HEK293 (cell line): Measurements from ENCODE around the gene EVA1B.

ENCODE experiments used
- CTCF ChIA-PET: fragments of 350-600 bp; formaldehyde crosslinking; extraction: SDS; loops from one replicate; lab custom pipeline; 2021; ENCODE audit warnings: antibody characterized with exemption; lab: Yijun Ruan, JAX
- POLR2A ChIA-PET: fragments of 300-600 bp; formaldehyde crosslinking; extraction: SDS; loops from one replicate; lab custom pipeline; 2020; ENCODE audit warnings: antibody characterized with exemption, inconsistent platforms; lab: Yijun Ruan, JAX
- H3K27ac ChIP-seq: fragments of 200-500 bp; sonication (Bioruptor generic); 2 replicates; pipeline ENCODE4 v1.5.1; 2014; ENCODE audit warnings: low read depth, low read length, control low read depth, inconsistent platforms; ENCODE audit errors: extremely low read depth
- H3K36me3 ChIP-seq, 2 experiments: fragments of 200-500 bp in 1 of 2; sonication (Bioruptor generic) in 1 of 2; 1 replicate in 1 of 2; 2 replicates in 1 of 2; pipeline ENCODE4 v1.5.1; 2014 to 2017; ENCODE audit warnings: inconsistent platforms in 2 of 2, low read length in 2 of 2; ENCODE audit not compliant: control insufficient read depth in 2 of 2, insufficient read depth in 1 of 2
- H3K4me1 ChIP-seq: fragments of 200-500 bp; sonication (Bioruptor generic); 2 replicates; pipeline ENCODE4 v1.5.1; 2014; ENCODE audit warnings: mild to moderate bottlenecking, low read length, inconsistent platforms; ENCODE audit not compliant: control insufficient read depth, insufficient read depth
- H3K4me3 ChIP-seq: 2 replicates; pipeline ENCODE4 v1.5.1; 2011; ENCODE audit warnings: low read depth, mild to moderate bottlenecking, control low read depth, low read length, moderate library complexity
- H3K9me3 ChIP-seq: fragments of 200-500 bp; sonication (Bioruptor generic); 2 replicates; pipeline ENCODE4 v1.5.1; 2014; ENCODE audit warnings: low read depth, low read length, inconsistent platforms; ENCODE audit not compliant: control insufficient read depth, insufficient read depth
- BCL6B ChIP-seq: fragments of 450-650 bp; formaldehyde crosslinking; IDR thresholded peaks from 2 replicates; pipeline ENCODE4 v1.5.1; 2017; ENCODE audit warnings: missing biosample characterization, missing genetic modification characterization
- EGR2 ChIP-seq: fragments of 450-650 bp; formaldehyde crosslinking; IDR thresholded peaks from 2 replicates; pipeline ENCODE4 v1.5.1; 2016; ENCODE audit warnings: low read depth, missing biosample characterization, missing genetic modification characterization
- FEZF1 ChIP-seq: fragments of 450-650 bp; formaldehyde crosslinking; IDR thresholded peaks from 2 replicates; pipeline ENCODE4 v1.5.1; 2016; ENCODE audit warnings: missing biosample characterization, missing genetic modification characterization
- GLIS2 ChIP-seq: fragments of 450-650 bp; formaldehyde crosslinking; IDR thresholded peaks from 2 replicates; pipeline ENCODE4 v1.5.1; 2016; ENCODE audit warnings: missing biosample characterization, missing genetic modification characterization
- MYNN ChIP-seq: fragments of 450-650 bp; formaldehyde crosslinking; IDR thresholded peaks from 2 replicates; pipeline ENCODE4 v1.5.1; 2016; ENCODE audit warnings: missing biosample characterization, missing genetic modification characterization, borderline replicate concordance
- PBX3 ChIP-seq: sonication (generic); formaldehyde crosslinking; IDR thresholded peaks from 2 replicates; pipeline ENCODE4 v1.8.1; 2022; ENCODE audit warnings: mild to moderate bottlenecking, moderate library complexity, missing genetic modification reagents
- ZFP41 ChIP-seq: fragments of 450-650 bp; formaldehyde crosslinking; IDR thresholded peaks from 2 replicates; pipeline ENCODE4 v1.5.1; 2016; ENCODE audit warnings: missing biosample characterization, missing genetic modification characterization, borderline replicate concordance
- ZNF362 ChIP-seq: fragments of 450-650 bp; formaldehyde crosslinking; IDR thresholded peaks from 2 replicates; pipeline ENCODE4 v1.5.1; 2016; ENCODE audit warnings: missing biosample characterization, missing genetic modification characterization
- ZNF394 ChIP-seq: fragments of 450-650 bp; formaldehyde crosslinking; IDR thresholded peaks from 2 replicates; pipeline ENCODE4 v1.5.1; 2016; ENCODE audit warnings: missing biosample characterization, missing genetic modification characterization, mild to moderate bottlenecking, moderate library complexity, borderline replicate concordance
- ZNF510 ChIP-seq: fragments of 450-650 bp; formaldehyde crosslinking; IDR thresholded peaks from 2 replicates; pipeline ENCODE4 v1.5.1; 2018; ENCODE audit warnings: mild to moderate bottlenecking, missing genetic modification characterization, missing biosample characterization; ENCODE audit not compliant: insufficient replicate concordance
- ZNF555 ChIP-seq: fragments of 450-650 bp; formaldehyde crosslinking; conservative IDR thresholded peaks from 2 replicates; pipeline ENCODE4 v1.5.1; 2017; ENCODE audit warnings: missing biosample characterization, mild to moderate bottlenecking, missing genetic modification characterization, inconsistent platforms
- ZNF626 ChIP-seq: fragments of 450-650 bp; sonication (Bioruptor Pico); formaldehyde crosslinking; IDR thresholded peaks from 2 replicates; pipeline ENCODE4 v1.5.1; 2018; ENCODE audit warnings: missing biosample characterization, missing genetic modification characterization, inconsistent platforms
- ZNF645 ChIP-seq: fragments of 450-650 bp; formaldehyde crosslinking; IDR thresholded peaks from 2 replicates; pipeline ENCODE4; 2016; ENCODE audit warnings: missing biosample characterization, missing genetic modification characterization
- ZNF707 ChIP-seq: fragments of 450-650 bp; formaldehyde crosslinking; IDR thresholded peaks from 2 replicates; pipeline ENCODE4 v1.5.1; 2016; ENCODE audit warnings: missing biosample characterization, missing genetic modification characterization
- ZNF747 ChIP-seq: fragments of 450-650 bp; formaldehyde crosslinking; IDR thresholded peaks from 2 replicates; pipeline ENCODE4 v1.5.1; 2016; ENCODE audit warnings: missing biosample characterization, missing genetic modification characterization
- ZNF777 ChIP-seq: fragments of 450-650 bp; formaldehyde crosslinking; IDR thresholded peaks from 2 replicates; pipeline ENCODE4 v1.5.1; 2017; ENCODE audit warnings: missing biosample characterization, missing genetic modification characterization, borderline replicate concordance
- ZSCAN18 ChIP-seq: fragments of 450-650 bp; formaldehyde crosslinking; IDR thresholded peaks from 2 replicates; pipeline ENCODE4 v1.5.1; 2016; ENCODE audit warnings: missing biosample characterization, missing genetic modification characterization

EVA1B gene

GRCh38 chr1:36367798-36368197 lies 44.4 kb upstream of the EVA1B start:
- Histone ChIP-seq H3K4me3 (no peak overlapping the region), H3K4me1 (0 out of 2 replicates have a peak, but pooled peaks cover 2% of the 10 kb centered on the region), H3K36me3 (peaks cover 0 to 22% of the 10 kb centered on the region in 2 experiments; a peak in 2 of 3 replicates), H3K27ac (no peak overlapping the region), H3K9me3 (no peaks in the 10 kb centered on the region)
- TF ChIP-seq ZFP41 (tag by site-specific recombination) = no peak
- TF ChIP-seq EGR2 (tag by site-specific recombination) = peak; percentile 28; the same call in 1 of the 2 replicates
- ChIA-PET CTCF (interaction anchor here (0.9 to 3.8 kb wide), 19 partner anchors 11 to 218 kb away, joined by 3 to 23 read pairs (median 6); partner anchors contain the start of genes EVA1B, LSM10, STK40 and TRAPPC3), POLR2A (interaction anchor here (0.9 kb wide), 1 partner anchor 17 kb away, joined by 3 read pairs; no protein-coding TSS in a partner anchor)

- ChIA-PET CTCF (interaction anchor here (0.6 to 3.8 kb wide), 4 partner anchors 20 to 218 kb away, joined by 3 to 23 read pairs (median 20); partner anchors contain the start of gene TRAPPC3), POLR2A (interaction anchor here (0.7 to 1.2 kb wide), 2 partner anchors 19 to 48 kb away, joined by 3 to 4 read pairs; no protein-coding TSS in a partner anchor)
- Histone ChIP-seq H3K4me1 (0 out of 2 replicates have a peak, but pooled peaks cover 2% of the 10 kb centered on the region), H3K9me3 (no peaks in the 10 kb centered on the region), H3K4me3 (no peak overlapping the region), H3K27ac (no peak overlapping the region), H3K36me3 (peaks cover 0 to 28% of the 10 kb centered on the region in 2 experiments; a peak in 2 of 3 replicates)
- no peak for TF ChIP-seq BCL6B (tag by site-specific recombination)
- TF ChIP-seq, all 188 proteins: peak for 0
These were observed 43.6 kb upstream of the EVA1B start for GRCh38 chr1:36367066-36367465.

- Histone ChIP-seq H3K36me3 (peaks cover 0 to 34% of the 10 kb centered on the region in 2 experiments; a peak in 2 of 3 replicates), H3K27ac (no peak overlapping the region), H3K4me1 (0 out of 2 replicates have a peak, but pooled peaks cover 2% of the 10 kb centered on the region), H3K4me3 (no peak overlapping the region), H3K9me3 (no peaks in the 10 kb centered on the region)
- ChIA-PET POLR2A (interaction anchor here (0.7 to 1.2 kb wide), 2 partner anchors 20 to 47 kb away, joined by 3 to 4 read pairs; no protein-coding TSS in a partner anchor), CTCF (interaction anchor here (0.8 to 3.8 kb wide), 3 partner anchors 23 to 278 kb away, joined by 3 to 23 read pairs (median 5); partner anchors contain the start of gene TRAPPC3)
- TF ChIP-seq ZNF777 (tag by site-specific recombination) = no peak
- no peak for TF ChIP-seq ZNF626
- no peak for TF ChIP-seq MYNN (tag by site-specific recombination)
- TF ChIP-seq ZSCAN18 (tag by site-specific recombination) = no peak
- no peak for TF ChIP-seq PBX3 (CRISPR knock-in tag)
- no peak for TF ChIP-seq ZNF747
- no peak for TF ChIP-seq ZNF362 (tag by site-specific recombination)
- no peak for TF ChIP-seq ZNF510 (tag by site-specific recombination)
- TF ChIP-seq FEZF1 (tag by site-specific recombination) = no peak
- TF ChIP-seq ZNF555 (tag by site-specific recombination) = no peak
- no peak for TF ChIP-seq ZNF707 (tag by site-specific recombination)
- TF ChIP-seq ZNF645 (tag by site-specific recombination) = no peak
- no peak for TF ChIP-seq ZNF394 (tag by site-specific recombination)
- TF ChIP-seq GLIS2 = no peak
These were observed 42.7 kb upstream of the EVA1B start for GRCh38 chr1:36366091-36366661.
